Endothelial cell of umbilical vein (primary cell): ENCODE results near the gene FBXO8. TPM values are rescaled to one million over a fixed set of nuclear protein-coding genes. Genes with fewer than 3 reads are reported as not detected.

Experiments used
- BruUV-seq: library from RNA; stranded (reverse); fragments of 400-500 nt; replicated peaks from 2 replicates; lab custom pipeline; 2021; lab: Mats Ljungman, UMichigan
- CTCF ChIA-PET: fragments of 300-600, 350-600 bp; sonication (Branson Sonifier 250); formaldehyde crosslinking; loops from one replicate; lab custom pipeline; 2021; ENCODE audit warnings: antibody characterized with exemption, inconsistent platforms; lab: Charles Lee
- POLR2A ChIA-PET: fragments of 300-600, 350-600 bp; sonication (Branson Sonifier 250); formaldehyde crosslinking; loops from one replicate; lab custom pipeline; 2021; ENCODE audit warnings: antibody characterized with exemption, inconsistent platforms; lab: Charles Lee
- DNase-seq: peaks from one replicate; pipeline ENCODE4 v3.0.0-alpha.2; 2011; ENCODE audit warnings: low read depth, low spot score
- FAIRE-seq: peaks from 2 replicates; lab custom pipeline; 2011; peaks lifted over from hg19 to GRCh38; lab: Jason Lieb, UNC
- H2AFZ ChIP-seq: 2 replicates; pipeline ENCODE4 v1.6.0; 2012; ENCODE audit warnings: low read depth, low read length, control low read depth, inconsistent platforms
- H3K27ac ChIP-seq: 2 replicates; pipeline ENCODE4 v1.5.1; 2011; ENCODE audit warnings: low read depth, mild to moderate bottlenecking, control low read depth, low read length, moderate library complexity; ENCODE audit not compliant: insufficient read depth
- H3K27me3 ChIP-seq, 2 experiments: 2 replicates each; pipeline versions ENCODE4 v1.6.0 to v1.6.1; 2011; ENCODE audit warnings: low read length in 2 of 2, mixed read lengths in 1 of 2; ENCODE audit not compliant: control insufficient read depth in 2 of 2, insufficient read depth in 2 of 2
- H3K36me3 ChIP-seq, 2 experiments: 2 replicates in 1 of 2; 3 replicates in 1 of 2; pipeline ENCODE4 v1.5.1; 2011; ENCODE audit warnings: low read length in 2 of 2, mild to moderate bottlenecking in 1 of 2, moderate library complexity in 1 of 2; ENCODE audit not compliant: control insufficient read depth in 2 of 2, insufficient read depth in 2 of 2; ENCODE audit errors: extremely low read depth in 1 of 2
- H3K4me1 ChIP-seq: 3 replicates; pipeline ENCODE4 v1.5.1; 2011; ENCODE audit warnings: mild to moderate bottlenecking, low read length; ENCODE audit not compliant: control insufficient read depth, insufficient read depth; ENCODE audit errors: extremely low read depth
- H3K4me2 ChIP-seq: 2 replicates; pipeline ENCODE4 v1.6.1; 2011; ENCODE audit warnings: low read length, control low read depth, mixed read lengths; ENCODE audit not compliant: insufficient read depth
- H3K4me3 ChIP-seq, 3 experiments: fragments of 200-600 bp in 1 of 3; sonication (generic), shearing (Covaris generic) in 1 of 3; replicated peaks in 1 of 3; 2 replicates each; pipeline ENCODE4 v1.5.1; 2011 to 2016; ENCODE audit warnings: control low read depth in 3 of 3, low read length in 3 of 3, mild to moderate bottlenecking in 2 of 3, inconsistent platforms in 1 of 3, low read depth in 1 of 3, moderate library complexity in 1 of 3; ENCODE audit not compliant: insufficient read depth in 1 of 3
- H3K79me2 ChIP-seq: 2 replicates; pipeline ENCODE4 v1.6.0; 2012; ENCODE audit warnings: low read length, inconsistent platforms; ENCODE audit not compliant: control insufficient read depth, insufficient read depth
- H3K9ac ChIP-seq: replicated peaks from 2 replicates; pipeline ENCODE3; 2011; ENCODE audit warnings: low read length, control low read depth; ENCODE audit not compliant: insufficient read depth; ENCODE audit errors: extremely low read depth
- H3K9me1 ChIP-seq: replicated peaks from 3 replicates; pipeline ENCODE4 v1.6.0; 2011; ENCODE audit warnings: mild to moderate bottlenecking, low read length; ENCODE audit not compliant: control insufficient read depth, insufficient read depth; ENCODE audit errors: extremely low read depth
- H3K9me3 ChIP-seq: replicated peaks from 2 replicates; pipeline ENCODE4 v1.5.1; 2012; ENCODE audit warnings: low read length, inconsistent platforms; ENCODE audit not compliant: control insufficient read depth, insufficient read depth
- H4K20me1 ChIP-seq: replicated peaks from 2 replicates; pipeline ENCODE3; 2011; ENCODE audit warnings: mild to moderate bottlenecking, low read length; ENCODE audit not compliant: control insufficient read depth, insufficient read depth; ENCODE audit errors: extremely low read depth
- CTCF ChIP-seq, 2 donors: IDR thresholded peaks; 1 replicate in 1 of 2; 2 replicates in 1 of 2; pipeline ENCODE4 v1.5.1; 2011; ENCODE audit warnings: low read length in 2 of 2, mild to moderate bottlenecking in 2 of 2, moderate library complexity in 2 of 2, control low read depth in 1 of 2, inconsistent platforms in 1 of 2, low read depth in 1 of 2; ENCODE audit not compliant: insufficient read depth in 1 of 2; ENCODE audit errors: extremely low read depth in 1 of 2
- EZH2 ChIP-seq: IDR thresholded peaks from 2 replicates; pipeline ENCODE4 v1.6.1; 2012; ENCODE audit warnings: borderline replicate concordance, low read depth, mild to moderate bottlenecking, moderate library complexity, low read length, inconsistent platforms; ENCODE audit not compliant: severe bottlenecking
- FOS ChIP-seq: IDR thresholded peaks from 2 replicates; pipeline ENCODE4 v1.6.1; 2011; ENCODE audit warnings: mild to moderate bottlenecking, low read length, moderate library complexity, borderline replicate concordance; ENCODE audit not compliant: insufficient read depth
- GATA2 ChIP-seq: IDR thresholded peaks from 2 replicates; pipeline ENCODE4 v1.7.0; 2011; ENCODE audit warnings: low read depth, mild to moderate bottlenecking, moderate library complexity, mixed read lengths, low read length; ENCODE audit not compliant: insufficient read length, insufficient read depth
- JUN ChIP-seq: IDR thresholded peaks from 2 replicates; pipeline ENCODE4 v1.6.1; 2011; ENCODE audit warnings: borderline replicate concordance, low read depth; ENCODE audit not compliant: insufficient read length, insufficient read depth
- MYC ChIP-seq: IDR thresholded peaks from one replicate; pipeline ENCODE4 v1.6.1; 2011; ENCODE audit warnings: mild to moderate bottlenecking, low read depth, low read length
- POLR2A ChIP-seq: IDR thresholded peaks from 2 replicates; pipeline ENCODE4 v1.6.1; 2012; ENCODE audit warnings: low read depth, mild to moderate bottlenecking, control low read depth, low read length
- POLR2AphosphoS5 ChIP-seq: IDR thresholded peaks from 2 replicates; pipeline ENCODE4 v1.6.1; 2012; ENCODE audit warnings: low read depth, mild to moderate bottlenecking, control low read depth, low read length, moderate library complexity; ENCODE audit not compliant: insufficient read depth
- dilution Hi-C: fragments of 300-500 bp; cut with MboI; formaldehyde crosslinking; loops from one replicate; pipeline ENCODE4 v1.15.0; 2019; ENCODE audit warnings: low sequenced_read_pairs; ENCODE audit not compliant: extremely low pct_ligation_motif_present
- intact Hi-C: fragments of 100-400 bp; cut with micrococcal nuclease; formaldehyde crosslinking; loops from one replicate; pipeline ENCODE4 v1.10.0; 2022
- polyA plus RNA-seq, 4 experiments: library from polyadenylated mRNA; depleted of rRNA in 3 of 4; stranded (reverse) in 3 of 4; unstranded in 1 of 4; fragments of >200 nt; gene quantifications; 2 replicates each; pipeline versions ENCODE4 v1.2.1 to v1.2.3, GENCODE V29; 2011 to 2012; ENCODE audit warnings: missing spikeins in 1 of 4
- total RNA-seq: library from RNA; stranded (reverse); gene quantifications from 2 replicates; pipeline ENCODE4 v1.2.3, GENCODE V29; 2021

FBXO8 gene
- total and polyA plus RNA-seq, 2 donors (not counting 3 experiments of a cell fraction or from before 2014, with no cell fraction given): 9.9 to 14.5 TPM

GRCh38 chr4:174215961-174216680 is 67.3 kb downstream of the FBXO8 start:
- Histone ChIP-seq H3K4me3 (no peak overlapping the region), H3K9ac (no peak overlapping the region), H4K20me1 (peaks cover 3% of the 10 kb centered on the region), H3K9me3 (no peaks in the 10 kb centered on the region), H3K4me2 (no peak overlapping the region), H3K9me1 (no peaks in the 10 kb centered on the region), H2AFZ (no peak overlapping the region), H3K36me3 (no peaks in the 10 kb centered on the region), H3K79me2 (no peaks in the 10 kb centered on the region), H3K4me1 (peaks cover 12% of the 10 kb centered on the region), H3K27ac (no peak overlapping the region), H3K27me3 (peaks cover 67 to 99% of the 10 kb centered on the region in 2 experiments)
- no peak for TF ChIP-seq MYC
- TF ChIP-seq JUN: no peak
- no peak for TF ChIP-seq FOS
- TF ChIP-seq CTCF (IDR thresholded peaks at IDR 0.05; ENCODE audit: extremely low read depth in 1 of 2, insufficient read depth in 1 of 2, low read depth in 1 of 2, low read length in 2 of 2): no peak
- no peak for TF ChIP-seq GATA2
- TF ChIP-seq POLR2A: no peak
- TF ChIP-seq POLR2AphosphoS5: no peak
- peak; percentile 5 for TF ChIP-seq EZH2
- no peak for DNase-seq
- ChIA-PET CTCF (no interaction called here), POLR2A (no interaction called here)
- no TSS peak for BruUV-seq
- intact Hi-C loops (no loop called here), dilution Hi-C loops (no loop called here)
- no peak for FAIRE-seq
